Measurements from ENCODE around the gene USP31. TPM values are rescaled to one million over a fixed set of nuclear protein-coding genes. Genes with fewer than 3 reads are reported as not detected.

USP31 gene
- total RNA-seq, 1 experiment from 2014 or later = 16.1 TPM

DNA sequence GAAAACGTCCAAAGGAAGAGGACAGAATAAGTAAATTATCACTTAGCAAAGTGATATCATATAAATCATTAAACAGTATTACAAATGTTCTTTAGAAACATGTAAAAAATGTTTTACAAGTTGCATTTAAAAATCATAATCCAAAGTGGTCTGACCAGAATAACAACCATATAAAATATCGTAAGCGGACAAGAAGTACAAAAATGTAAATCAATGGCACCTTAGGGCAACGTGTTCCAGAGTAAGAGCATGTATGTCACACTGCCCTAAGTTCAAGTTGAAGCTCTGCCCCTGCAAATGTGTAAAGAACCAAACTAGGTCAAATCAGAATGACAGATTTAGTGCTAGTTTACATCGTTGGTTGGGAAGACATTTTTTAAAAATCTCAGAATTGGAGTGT, 11.4 kb downstream of the USP31 start:
- Histone ChIP-seq H4K5ac (ENCODE audit: insufficient read length, low read depth, low read length) (no peak overlapping the region), H2BK120ac (ENCODE audit: low read depth, low read length, poor library complexity, severe bottlenecking) (no peak overlapping the region), H3K18ac (ENCODE audit: insufficient read length, low read depth, low read length) (no peak overlapping the region), H4K91ac (ENCODE audit: insufficient read length, low read depth, low read length) (no peak overlapping the region), H2BK12ac (ENCODE audit: insufficient read length, low read depth, low read length) (no peak overlapping the region), H2BK5ac (ENCODE audit: insufficient read length, low read length) (no peak overlapping the region), H3K4me1 (ENCODE audit: insufficient read depth, low read length) (no peaks in the 10 kb centered on the region; the same call in 1 of the 2 replicates), H3K9ac (ENCODE audit: extremely low read depth, insufficient read length, low read length) (no peak overlapping the region), H3K14ac (ENCODE audit: insufficient read depth, low read length) (no peak overlapping the region), H2BK15ac (ENCODE audit: low read depth, low read length) (no peak overlapping the region), H3K23ac (ENCODE audit: insufficient read length, low read depth, low read length) (no peak overlapping the region), H2AK5ac (ENCODE audit: insufficient read length, low read length) (no peak overlapping the region), H3K27ac (ENCODE audit: insufficient read length, low read depth, low read length) (no peak overlapping the region), H4K20me1 (ENCODE audit: control insufficient read depth, insufficient read depth, insufficient read length) (no peaks in the 10 kb centered on the region), H3K56ac (ENCODE audit: insufficient read length, low read depth, low read length) (no peak overlapping the region), H3T11ph (ENCODE audit: low read length) (no peak overlapping the region), H3K27me3 (ENCODE audit: insufficient read depth, low read length) (no peaks in the 10 kb centered on the region), H3K79me2 (ENCODE audit: insufficient read depth, low read length) (peaks cover 15% of the 10 kb centered on the region; the same call in 1 of the 2 replicates), H4K8ac (replicated peaks; ENCODE audit: insufficient read length, low read depth, low read length) (no peak overlapping the region), H3K9me3 (ENCODE audit: control insufficient read depth, low read depth, low read length) (no peaks in the 10 kb centered on the region), H2AFZ (ENCODE audit: low read length) (no peak overlapping the region), H3K23me2 (ENCODE audit: insufficient read length, low read depth, low read length, poor library complexity, severe bottlenecking) (no peaks in the 10 kb centered on the region), H2BK20ac (ENCODE audit: low read depth, low read length, poor library complexity, severe bottlenecking) (no peak overlapping the region), H3K4ac (ENCODE audit: low read depth, low read length) (no peak overlapping the region), H3K4me2 (ENCODE audit: insufficient read depth, insufficient read length, low read length) (no peak overlapping the region), H3K79me1 (ENCODE audit: insufficient read depth, low read depth, low read length, poor library complexity, severe bottlenecking) (peaks cover 5% of the 10 kb centered on the region)
- no CpG with 5 or more reads among the region's 5 CpGs for WGBS (ENCODE audit: extremely low coverage, insufficient read length, low lambda C conversion rate)
- Mint-ChIP-seq H3K4me3 (no peak overlapping the region), H3K4me1 (peaks cover 20 to 21% of the 10 kb centered on the region in 2 experiments), H3K27me3 (ENCODE audit: low read depth) (no peaks in the 10 kb centered on the region), H3K36me3 (ENCODE audit: insufficient read depth in 1 of 3, low read depth in 3 of 3) (peaks cover 0 to 22% (median 13%) of the 10 kb centered on the region in 3 experiments; a peak in 4 of 7 replicates), H3K27ac (no peak overlapping the region), H3K9me3 (peaks cover 7 to 9% of the 10 kb centered on the region in 2 experiments; a peak in 2 of 5 replicates)
- DNase-seq = no peak
- TF ChIP-seq, protein P1, sequence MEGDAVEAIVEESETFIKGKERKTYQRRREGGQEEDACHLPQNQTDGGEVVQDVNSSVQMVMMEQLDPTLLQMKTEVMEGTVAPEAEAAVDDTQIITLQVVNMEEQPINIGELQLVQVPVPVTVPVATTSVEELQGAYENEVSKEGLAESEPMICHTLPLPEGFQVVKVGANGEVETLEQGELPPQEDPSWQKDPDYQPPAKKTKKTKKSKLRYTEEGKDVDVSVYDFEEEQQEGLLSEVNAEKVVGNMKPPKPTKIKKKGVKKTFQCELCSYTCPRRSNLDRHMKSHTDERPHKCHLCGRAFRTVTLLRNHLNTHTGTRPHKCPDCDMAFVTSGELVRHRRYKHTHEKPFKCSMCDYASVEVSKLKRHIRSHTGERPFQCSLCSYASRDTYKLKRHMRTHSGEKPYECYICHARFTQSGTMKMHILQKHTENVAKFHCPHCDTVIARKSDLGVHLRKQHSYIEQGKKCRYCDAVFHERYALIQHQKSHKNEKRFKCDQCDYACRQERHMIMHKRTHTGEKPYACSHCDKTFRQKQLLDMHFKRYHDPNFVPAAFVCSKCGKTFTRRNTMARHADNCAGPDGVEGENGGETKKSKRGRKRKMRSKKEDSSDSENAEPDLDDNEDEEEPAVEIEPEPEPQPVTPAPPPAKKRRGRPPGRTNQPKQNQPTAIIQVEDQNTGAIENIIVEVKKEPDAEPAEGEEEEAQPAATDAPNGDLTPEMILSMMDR (conservative IDR thresholded peaks at IDR 0.05) = no peak

Measured in H9 (cell line).